Loucy (cell line): ENCODE results near the gene TGM5.

Source experiments
- EZH2phosphoT487 ChIP-seq: fragments of 200-600 bp; IDR thresholded peaks from 2 replicates; pipeline ENCODE4 v1.6.1; 2018; ENCODE audit warnings: antibody characterized with exemption, mild to moderate bottlenecking, moderate library complexity, borderline replicate concordance
- TF ChIP-seq, protein P1 (sequence below): fragments of 200-600 bp; sonication (generic); conservative IDR thresholded peaks from 2 replicates; pipeline ENCODE4 v1.5.1; 2014; ENCODE audit warnings: mild to moderate bottlenecking, antibody characterized with exemption, low read length

DNA sequence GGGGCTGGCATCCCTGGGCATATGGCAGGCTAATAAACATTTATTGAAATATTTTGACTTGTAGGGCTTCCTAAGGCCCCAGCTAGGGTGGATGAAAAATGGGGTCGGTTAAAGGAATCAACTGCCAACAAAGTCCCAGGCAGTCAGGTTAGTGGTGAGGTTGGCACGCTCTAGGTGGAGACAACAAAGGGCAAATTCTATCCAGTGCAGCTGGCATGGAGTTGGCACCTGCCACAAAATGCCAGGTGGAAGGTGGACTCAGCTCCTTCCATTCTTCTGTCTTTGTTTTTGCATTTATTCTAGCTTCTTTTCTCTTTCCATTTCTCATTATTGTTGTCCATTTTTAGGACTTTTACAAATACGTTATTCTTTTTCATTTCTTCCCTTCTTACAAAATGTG lies 32.7 kb upstream of the TGM5 start:
- TF ChIP-seq, protein P1, sequence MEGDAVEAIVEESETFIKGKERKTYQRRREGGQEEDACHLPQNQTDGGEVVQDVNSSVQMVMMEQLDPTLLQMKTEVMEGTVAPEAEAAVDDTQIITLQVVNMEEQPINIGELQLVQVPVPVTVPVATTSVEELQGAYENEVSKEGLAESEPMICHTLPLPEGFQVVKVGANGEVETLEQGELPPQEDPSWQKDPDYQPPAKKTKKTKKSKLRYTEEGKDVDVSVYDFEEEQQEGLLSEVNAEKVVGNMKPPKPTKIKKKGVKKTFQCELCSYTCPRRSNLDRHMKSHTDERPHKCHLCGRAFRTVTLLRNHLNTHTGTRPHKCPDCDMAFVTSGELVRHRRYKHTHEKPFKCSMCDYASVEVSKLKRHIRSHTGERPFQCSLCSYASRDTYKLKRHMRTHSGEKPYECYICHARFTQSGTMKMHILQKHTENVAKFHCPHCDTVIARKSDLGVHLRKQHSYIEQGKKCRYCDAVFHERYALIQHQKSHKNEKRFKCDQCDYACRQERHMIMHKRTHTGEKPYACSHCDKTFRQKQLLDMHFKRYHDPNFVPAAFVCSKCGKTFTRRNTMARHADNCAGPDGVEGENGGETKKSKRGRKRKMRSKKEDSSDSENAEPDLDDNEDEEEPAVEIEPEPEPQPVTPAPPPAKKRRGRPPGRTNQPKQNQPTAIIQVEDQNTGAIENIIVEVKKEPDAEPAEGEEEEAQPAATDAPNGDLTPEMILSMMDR, result no peak
- TF ChIP-seq EZH2phosphoT487, result no peak
